Ovary (tissue), 3 donors: ENCODE results near the gene RPL27A.

ENCODE experiments used
- CTCF ChIP-seq, 3 donors: fragments of 450-650 bp in 2 of 3; fragments of 200-600 bp in 1 of 3; IDR thresholded peaks; one replicate each; pipeline versions ENCODE4 v1.5.1 to v1.8.0; 2016 to 2022; ENCODE audit warnings: antibody characterized with exemption in 3 of 3, mild to moderate bottlenecking in 1 of 3
- EP300 ChIP-seq: sonication (generic); formaldehyde crosslinking; IDR thresholded peaks from one replicate; pipeline ENCODE4 v1.6.1; 2017; ENCODE audit warnings: antibody characterized with exemption
- POLR2A ChIP-seq: fragments of 450-650 bp; IDR thresholded peaks from one replicate; pipeline ENCODE4 v1.6.1; 2017; ENCODE audit warnings: antibody characterized with exemption, mild to moderate bottlenecking, moderate library complexity
- donor health status: DM: no; HTN: no; CAD: no.

- TF ChIP-seq CTCF (IDR thresholded peaks at IDR 0.05) (no peak), EP300 (no peak), POLR2A (no peak)
These were observed 43.8 kb downstream of the RPL27A start for GRCh38 chr11:8726395-8726794.
